ENCODE measurements around the gene PRAMEF33. TPM values are rescaled to one million over a fixed set of nuclear protein-coding genes. Genes with fewer than 3 reads are reported as not detected.
A peak's percentile ranks its signal among the peaks of the same experiment; 100 is the strongest.
"Not testable (repeated sequence)": the region's sequence is repeated elsewhere in the genome, so short reads cannot be mapped to it uniquely, and the experiment has no call there.

PRAMEF33 gene
- total and polyA plus RNA-seq, 2 donors: 0.05 TPM; not detected in 1

DNA sequence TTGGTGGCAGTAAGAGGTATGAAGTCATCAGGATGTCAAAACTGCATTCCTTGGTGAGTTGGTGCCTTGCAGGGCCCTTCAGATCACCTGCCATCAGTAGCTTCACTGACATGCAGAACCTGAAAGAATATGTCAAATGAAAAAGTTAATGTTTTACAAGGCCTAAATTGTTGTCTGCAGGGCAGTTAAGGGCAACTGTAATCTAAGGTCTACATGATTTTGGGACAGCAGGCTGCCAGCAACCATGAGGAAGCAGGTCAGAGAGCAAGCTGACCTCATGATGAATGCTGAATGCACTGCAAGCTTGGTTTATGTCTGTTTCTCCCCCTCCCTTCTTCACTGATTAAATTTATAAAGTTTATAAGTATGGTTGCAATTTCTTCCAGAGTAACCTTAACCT lies 1.1 kb upstream of the PRAMEF33 start:
- DNase-seq (ENCODE audit: low read depth in 6 of 9, low spot score in 9 of 9); H3K4me3 ChIP-seq (ENCODE audit: low read length in 2 of 2); H3K4me1 ChIP-seq (ENCODE audit: control insufficient read depth in 2 of 2, insufficient read depth in 2 of 2, low read length in 2 of 2); H3K9me3 ChIP-seq (ENCODE audit: control insufficient read depth in 2 of 2, insufficient read depth in 1 of 2, low read length in 1 of 2); H3K27me3 ChIP-seq (ENCODE audit: control insufficient read depth in 2 of 2, insufficient read depth in 1 of 2, low read length in 1 of 2); H3K36me3 ChIP-seq (ENCODE audit: control insufficient read depth in 2 of 2, insufficient read depth in 2 of 2, low read length in 1 of 2); H3K27ac ChIP-seq (ENCODE audit: low read depth in 1 of 2, low read length in 1 of 2): not testable (repeated sequence)

DNA sequence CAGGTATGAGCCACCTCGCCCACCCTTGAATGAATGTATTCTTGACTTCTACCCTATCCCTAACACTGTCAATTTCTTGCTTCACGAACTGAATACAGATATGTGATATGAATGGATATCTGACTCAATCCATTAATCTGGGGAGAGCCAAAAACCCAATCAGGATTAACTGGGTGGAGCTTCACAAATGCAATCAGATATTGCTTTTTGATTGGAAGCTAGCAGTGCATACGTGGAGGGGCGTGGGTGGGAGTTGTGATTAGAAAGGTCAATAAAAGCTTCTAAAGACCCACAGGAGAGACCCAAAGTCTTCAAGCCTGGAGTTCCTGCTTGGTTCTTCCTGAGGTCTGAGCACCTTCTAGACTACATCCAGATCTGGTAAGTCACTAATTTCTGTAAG lies 11.9 kb downstream of the PRAMEF33 start, which contains the start of gene PRAMEF15:
TSS of gene PRAMEF15 (plus strand) at position 301 of the 400 bp plus-strand sequence. CDS start 2,827 bp downstream, outside the sequence.
- not testable (repeated sequence) for H3K27ac ChIP-seq (ENCODE audit: low read depth in 1 of 2, low read length in 1 of 2); DNase-seq (ENCODE audit: low read depth in 6 of 9, low spot score in 9 of 9)
- WGBS: 54% methylated on average over 3 of the region's 4 CpGs

DNA sequence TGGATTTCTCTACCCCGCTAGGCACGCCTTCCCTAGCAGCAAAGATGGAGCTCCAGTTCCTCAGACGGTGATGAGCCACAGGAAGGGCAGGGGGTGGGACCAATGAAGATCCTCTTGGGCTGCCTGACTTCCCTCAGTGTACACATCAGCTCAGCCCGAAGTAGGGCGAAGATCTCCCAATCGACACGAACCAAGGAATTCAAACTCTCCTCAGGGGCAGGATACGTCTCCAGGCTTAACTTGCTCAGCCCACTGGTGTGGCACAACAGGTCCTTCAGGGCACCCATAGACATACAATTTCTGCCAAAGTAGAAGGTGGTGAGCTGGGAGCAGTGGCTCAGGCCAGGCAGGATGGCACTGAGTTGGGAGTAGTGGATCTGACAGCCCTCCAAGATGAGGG lies 39.2 kb downstream of the PRAMEF33 start:
- H3K27ac ChIP-seq (ENCODE audit: low read depth in 1 of 2, low read length in 1 of 2); H3K4me3 ChIP-seq (ENCODE audit: low read length in 2 of 2); H3K9me3 ChIP-seq (ENCODE audit: control insufficient read depth in 2 of 2, insufficient read depth in 1 of 2, low read length in 1 of 2); H3K36me3 ChIP-seq (ENCODE audit: control insufficient read depth in 2 of 2, insufficient read depth in 2 of 2, low read length in 1 of 2); DNase-seq (ENCODE audit: low read depth in 6 of 9, low spot score in 9 of 9); H3K4me1 ChIP-seq (ENCODE audit: control insufficient read depth in 2 of 2, insufficient read depth in 2 of 2, low read length in 2 of 2); H3K27me3 ChIP-seq (ENCODE audit: control insufficient read depth in 2 of 2, insufficient read depth in 1 of 2, low read length in 1 of 2): not testable (repeated sequence)
- WGBS: 93% methylated on average over 8 of the region's 8 CpGs

More for the DNA sequence above, 11.9 kb downstream of the PRAMEF33 start, which contains the start of gene PRAMEF15:
- not testable (repeated sequence) for H3K9me3 ChIP-seq (ENCODE audit: control insufficient read depth in 2 of 2, insufficient read depth in 1 of 2, low read length in 1 of 2); H3K36me3 ChIP-seq (ENCODE audit: control insufficient read depth in 2 of 2, insufficient read depth in 2 of 2, low read length in 1 of 2); H3K4me1 ChIP-seq (ENCODE audit: control insufficient read depth in 2 of 2, insufficient read depth in 2 of 2, low read length in 2 of 2); H3K4me3 ChIP-seq (ENCODE audit: low read length in 2 of 2); H3K27me3 ChIP-seq (ENCODE audit: control insufficient read depth in 2 of 2, insufficient read depth in 1 of 2, low read length in 1 of 2)

DNA sequence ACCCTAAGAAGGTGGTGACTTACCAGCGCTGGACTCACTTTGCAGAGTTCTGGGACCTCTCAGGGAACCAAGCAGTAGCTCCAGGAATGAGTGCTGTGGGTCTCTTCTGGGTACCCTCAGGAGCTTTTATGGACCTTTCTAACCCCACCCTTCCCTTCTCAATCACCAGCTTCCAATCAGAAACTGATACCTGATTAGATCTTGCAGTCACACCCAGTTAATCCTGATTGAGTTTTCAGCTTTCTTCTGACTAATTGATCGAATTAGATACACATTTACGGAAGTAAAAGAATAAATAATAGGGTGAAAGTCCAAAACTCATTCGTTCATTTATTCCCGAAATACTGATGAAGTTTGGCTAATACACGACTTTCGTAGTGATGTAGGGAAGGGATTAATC lies 43.7 kb downstream of the PRAMEF33 start, which contains the start of gene PRAMEF14:
TSS of gene PRAMEF14 (minus strand) at position 101 of the 400 bp plus-strand sequence. CDS start 1,820 bp downstream, outside the sequence.
- H3K9me3 ChIP-seq (ENCODE audit: control insufficient read depth in 2 of 2, insufficient read depth in 1 of 2, low read length in 1 of 2); H3K36me3 ChIP-seq (ENCODE audit: control insufficient read depth in 2 of 2, insufficient read depth in 2 of 2, low read length in 1 of 2); DNase-seq (ENCODE audit: low read depth in 6 of 9, low spot score in 9 of 9); H3K27ac ChIP-seq (ENCODE audit: low read depth in 1 of 2, low read length in 1 of 2); H3K4me1 ChIP-seq (ENCODE audit: control insufficient read depth in 2 of 2, insufficient read depth in 2 of 2, low read length in 2 of 2); H3K4me3 ChIP-seq (ENCODE audit: low read length in 2 of 2); H3K27me3 ChIP-seq (ENCODE audit: control insufficient read depth in 2 of 2, insufficient read depth in 1 of 2, low read length in 1 of 2): not testable (repeated sequence)
- 68% methylated on average over 7 of the region's 7 CpGs for WGBS

DNA sequence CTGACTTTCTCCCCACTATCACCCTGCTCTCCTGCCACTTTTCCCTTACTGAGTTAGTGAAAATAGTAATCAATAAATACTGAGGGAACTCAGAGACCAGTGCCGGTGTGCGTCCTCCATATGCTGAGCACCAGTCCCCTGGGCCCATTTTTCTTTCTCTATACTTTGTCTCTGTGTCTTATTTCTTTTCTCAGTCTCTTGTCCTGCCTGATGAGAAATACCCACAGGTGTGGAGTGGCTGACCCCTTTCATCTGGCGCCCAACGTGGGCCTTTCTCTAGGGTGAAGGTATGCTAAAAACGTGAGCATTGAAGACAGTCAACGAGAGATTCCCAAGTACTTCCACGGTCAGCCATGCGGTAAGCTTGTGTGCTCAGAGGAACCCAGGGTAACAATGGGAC lies 50.1 kb downstream of the PRAMEF33 start:
- 94% methylated on average over 8 of the region's 8 CpGs for WGBS
- not testable (repeated sequence) for H3K9me3 ChIP-seq (ENCODE audit: control insufficient read depth in 2 of 2, insufficient read depth in 1 of 2, low read length in 1 of 2); H3K27ac ChIP-seq (ENCODE audit: low read depth in 1 of 2, low read length in 1 of 2); H3K27me3 ChIP-seq (ENCODE audit: control insufficient read depth in 2 of 2, insufficient read depth in 1 of 2, low read length in 1 of 2); DNase-seq (ENCODE audit: low read depth in 6 of 9, low spot score in 9 of 9); H3K4me1 ChIP-seq (ENCODE audit: control insufficient read depth in 2 of 2, insufficient read depth in 2 of 2, low read length in 2 of 2); H3K36me3 ChIP-seq (ENCODE audit: control insufficient read depth in 2 of 2, insufficient read depth in 2 of 2, low read length in 1 of 2); H3K4me3 ChIP-seq (ENCODE audit: low read length in 2 of 2)

DNA sequence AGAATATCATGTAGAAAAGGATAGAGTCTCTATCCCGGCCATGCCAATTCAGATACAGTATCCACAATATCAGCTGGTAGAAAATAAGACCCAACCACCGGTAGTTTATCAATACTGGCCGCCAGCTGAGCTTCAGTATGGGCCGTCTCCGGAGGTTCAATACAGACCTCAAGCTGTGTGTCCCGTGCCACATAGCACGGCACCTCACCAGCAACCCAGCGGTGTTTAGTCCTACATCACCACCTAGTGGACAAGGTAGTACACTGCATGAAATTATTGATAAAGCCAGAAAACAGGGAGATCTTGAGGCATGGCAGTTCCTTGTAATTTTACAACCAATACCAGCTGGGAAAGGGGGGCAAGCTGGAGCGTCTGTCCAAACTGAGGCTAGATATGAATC lies 51.1 kb downstream of the PRAMEF33 start:
- not testable (repeated sequence) for H3K36me3 ChIP-seq (ENCODE audit: control insufficient read depth in 2 of 2, insufficient read depth in 2 of 2, low read length in 1 of 2)
- WGBS: 13% methylated on average over 2 of the region's 9 CpGs

DNA sequence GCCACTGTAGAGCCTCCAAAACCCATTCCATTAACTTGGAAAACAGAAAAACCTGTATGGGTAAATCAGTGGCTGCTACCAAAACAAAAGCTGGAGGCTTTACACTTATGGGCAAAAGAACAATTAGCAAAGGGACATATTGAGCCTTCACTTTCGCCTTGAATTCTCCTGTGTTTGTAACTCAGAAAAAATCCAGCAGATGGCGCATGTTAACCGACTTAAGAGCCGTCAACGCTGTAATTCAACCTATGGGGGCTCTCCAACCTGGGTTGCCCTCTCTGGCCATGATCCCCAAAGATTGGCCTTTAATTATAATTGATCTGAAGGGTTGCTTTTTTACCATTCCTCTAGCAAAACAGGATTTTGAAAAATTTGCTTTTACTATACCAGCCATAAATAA lies 53.4 kb downstream of the PRAMEF33 start:
- WGBS: 0% methylated on average over 5 of the region's 5 CpGs
- not testable (repeated sequence) for H3K36me3 ChIP-seq (ENCODE audit: control insufficient read depth in 2 of 2, insufficient read depth in 2 of 2, low read length in 1 of 2)

More for the DNA sequence above, 51.1 kb downstream of the PRAMEF33 start:
- not testable (repeated sequence) for H3K27ac ChIP-seq (ENCODE audit: low read depth in 1 of 2, low read length in 1 of 2); DNase-seq (ENCODE audit: low read depth in 6 of 9, low spot score in 9 of 9); H3K4me1 ChIP-seq (ENCODE audit: control insufficient read depth in 2 of 2, insufficient read depth in 2 of 2, low read length in 2 of 2); H3K27me3 ChIP-seq (ENCODE audit: control insufficient read depth in 2 of 2, insufficient read depth in 1 of 2, low read length in 1 of 2); H3K4me3 ChIP-seq (ENCODE audit: low read length in 2 of 2); H3K9me3 ChIP-seq (ENCODE audit: control insufficient read depth in 2 of 2, insufficient read depth in 1 of 2, low read length in 1 of 2)

More for the DNA sequence above, 53.4 kb downstream of the PRAMEF33 start:
- H3K27ac ChIP-seq (ENCODE audit: low read depth in 1 of 2, low read length in 1 of 2); H3K4me3 ChIP-seq (ENCODE audit: low read length in 2 of 2); H3K27me3 ChIP-seq (ENCODE audit: control insufficient read depth in 2 of 2, insufficient read depth in 1 of 2, low read length in 1 of 2); H3K9me3 ChIP-seq (ENCODE audit: control insufficient read depth in 2 of 2, insufficient read depth in 1 of 2, low read length in 1 of 2); H3K4me1 ChIP-seq (ENCODE audit: control insufficient read depth in 2 of 2, insufficient read depth in 2 of 2, low read length in 2 of 2): not testable (repeated sequence)
- peak in 6 of 9 donors; percentile 17 to 62 (median 30) for DNase-seq (ENCODE audit: low read depth in 6 of 9, low spot score in 9 of 9)

Other genes starting within 250 kb of the PRAMEF33 start
- not detected for gene PRAMEF27, start 247.0 kb upstream of the PRAMEF33 start, total RNA-seq
- 0.07 TPM for gene PRAMEF27, start 247.0 kb upstream of the PRAMEF33 start, polyA plus RNA-seq
- 0.09 TPM for gene HNRNPCL3, start 242.8 kb upstream of the PRAMEF33 start, total RNA-seq
- gene HNRNPCL3, start 242.8 kb upstream of the PRAMEF33 start, polyA plus RNA-seq: 0.07 TPM
- gene PRAMEF25, start 232.8 kb upstream of the PRAMEF33 start, total RNA-seq: 0.14 TPM
- 0.21 TPM for gene PRAMEF25, start 232.8 kb upstream of the PRAMEF33 start, polyA plus RNA-seq
- gene HNRNPCL2, start 186.7 kb upstream of the PRAMEF33 start, total RNA-seq: not detected
- gene HNRNPCL2, start 186.7 kb upstream of the PRAMEF33 start, polyA plus RNA-seq: 0.14 TPM
- gene PRAMEF26, start 147.5 kb upstream of the PRAMEF33 start, total RNA-seq: not detected
- gene PRAMEF26, start 147.5 kb upstream of the PRAMEF33 start, polyA plus RNA-seq: not detected
- not detected for gene HNRNPCL4, start 137.9 kb upstream of the PRAMEF33 start, total RNA-seq
- gene HNRNPCL4, start 137.9 kb upstream of the PRAMEF33 start, polyA plus RNA-seq: 0.07 TPM
- 0.05 TPM for gene PRAMEF9, start 131.7 kb upstream of the PRAMEF33 start, total RNA-seq
- gene PRAMEF9, start 131.7 kb upstream of the PRAMEF33 start, polyA plus RNA-seq: 0.14 TPM
- 0.05 TPM for gene PRAMEF13, start 102.1 kb upstream of the PRAMEF33 start, total RNA-seq
- 0.14 TPM for gene PRAMEF13, start 102.1 kb upstream of the PRAMEF33 start, polyA plus RNA-seq
- not detected for gene PRAMEF18, start 77.4 kb upstream of the PRAMEF33 start, total RNA-seq
- gene PRAMEF18, start 77.4 kb upstream of the PRAMEF33 start, polyA plus RNA-seq: 0.07 TPM
- not detected for gene PRAMEF5, start 49.3 kb upstream of the PRAMEF33 start, total RNA-seq
- gene PRAMEF5, start 49.3 kb upstream of the PRAMEF33 start, polyA plus RNA-seq: not detected
- 0.09 TPM for gene PRAMEF8, start 18.4 kb upstream of the PRAMEF33 start, total RNA-seq
- 0.23 TPM for gene PRAMEF8, start 18.4 kb upstream of the PRAMEF33 start, polyA plus RNA-seq
- not detected for gene PRAMEF15, start 12.0 kb downstream of the PRAMEF33 start, total RNA-seq
- gene PRAMEF15, start 12.0 kb downstream of the PRAMEF33 start, polyA plus RNA-seq: 0.25 TPM
- not detected for gene PRAMEF14, start 43.6 kb downstream of the PRAMEF33 start, total RNA-seq
- 0.16 TPM for gene PRAMEF14, start 43.6 kb downstream of the PRAMEF33 start, polyA plus RNA-seq
- 0.05 TPM for gene PRAMEF19, start 68.4 kb downstream of the PRAMEF33 start, total RNA-seq
- 0.07 TPM for gene PRAMEF19, start 68.4 kb downstream of the PRAMEF33 start, polyA plus RNA-seq
- not detected for gene PRAMEF17, start 86.1 kb downstream of the PRAMEF33 start, total RNA-seq
- gene PRAMEF17, start 86.1 kb downstream of the PRAMEF33 start, polyA plus RNA-seq: 0.05 TPM
- gene PRAMEF20, start 106.9 kb downstream of the PRAMEF33 start, total RNA-seq: 0.05 TPM
- 0.05 TPM for gene PRAMEF20, start 106.9 kb downstream of the PRAMEF33 start, polyA plus RNA-seq
- 0.19 TPM for gene LRRC38, start 210.5 kb downstream of the PRAMEF33 start, total RNA-seq
- gene LRRC38, start 210.5 kb downstream of the PRAMEF33 start, polyA plus RNA-seq: 4.3 TPM

All from thymus (tissue), 11 donors.